Measurements from ENCODE around the gene AP2A2. TPM values are rescaled to one million over a fixed set of nuclear protein-coding genes. Genes with fewer than 3 reads are reported as not detected.

Gene AP2A2
- total RNA-seq, 1 donor from 2014 or later = 91.4 TPM

DNA sequence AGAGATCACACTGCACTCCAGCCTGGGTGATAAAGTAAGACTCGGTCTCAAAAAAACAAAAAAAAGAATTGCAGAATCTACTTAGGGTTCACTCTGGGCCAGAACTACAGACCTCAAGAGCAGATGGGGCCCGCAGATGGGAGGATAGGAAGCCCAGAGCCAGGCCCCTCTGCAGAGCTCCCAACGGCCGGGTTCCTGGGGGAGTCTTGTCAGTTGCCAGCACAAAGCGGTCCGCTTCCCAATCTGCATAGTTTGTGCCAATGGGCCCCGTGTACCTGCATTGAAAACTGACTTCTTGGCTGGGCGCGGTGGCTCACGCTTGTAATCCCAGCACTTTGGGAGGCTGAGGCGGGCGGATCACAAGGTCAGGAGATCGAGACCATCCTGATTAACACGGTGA lies 13.4 kb upstream of the AP2A2 start:
- H3K4me3 ChIP-seq (ENCODE audit: low read depth, low read length) = no peak overlapping the region
- H3K36me3 ChIP-seq (ENCODE audit: control insufficient read depth, insufficient read depth, low read length) = no peaks in the 10 kb centered on the region
- no peak for DNase-seq (ENCODE audit: low read depth)
- TF ChIP-seq, protein P1, sequence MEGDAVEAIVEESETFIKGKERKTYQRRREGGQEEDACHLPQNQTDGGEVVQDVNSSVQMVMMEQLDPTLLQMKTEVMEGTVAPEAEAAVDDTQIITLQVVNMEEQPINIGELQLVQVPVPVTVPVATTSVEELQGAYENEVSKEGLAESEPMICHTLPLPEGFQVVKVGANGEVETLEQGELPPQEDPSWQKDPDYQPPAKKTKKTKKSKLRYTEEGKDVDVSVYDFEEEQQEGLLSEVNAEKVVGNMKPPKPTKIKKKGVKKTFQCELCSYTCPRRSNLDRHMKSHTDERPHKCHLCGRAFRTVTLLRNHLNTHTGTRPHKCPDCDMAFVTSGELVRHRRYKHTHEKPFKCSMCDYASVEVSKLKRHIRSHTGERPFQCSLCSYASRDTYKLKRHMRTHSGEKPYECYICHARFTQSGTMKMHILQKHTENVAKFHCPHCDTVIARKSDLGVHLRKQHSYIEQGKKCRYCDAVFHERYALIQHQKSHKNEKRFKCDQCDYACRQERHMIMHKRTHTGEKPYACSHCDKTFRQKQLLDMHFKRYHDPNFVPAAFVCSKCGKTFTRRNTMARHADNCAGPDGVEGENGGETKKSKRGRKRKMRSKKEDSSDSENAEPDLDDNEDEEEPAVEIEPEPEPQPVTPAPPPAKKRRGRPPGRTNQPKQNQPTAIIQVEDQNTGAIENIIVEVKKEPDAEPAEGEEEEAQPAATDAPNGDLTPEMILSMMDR (IDR thresholded peaks at IDR 0.05; ENCODE audit: insufficient read depth, low read length, poor library complexity, severe bottlenecking) = no peak
- no peaks in the 10 kb centered on the region for H3K27me3 ChIP-seq (ENCODE audit: control insufficient read depth, insufficient read depth, low read length)

- H3K4me3 ChIP-seq (ENCODE audit: low read depth, low read length) = no peak overlapping the region
- H3K27me3 ChIP-seq (ENCODE audit: control insufficient read depth, insufficient read depth, low read length) = no peaks in the 10 kb centered on the region
- H3K36me3 ChIP-seq (ENCODE audit: control insufficient read depth, insufficient read depth, low read length) = no peaks in the 10 kb centered on the region
- TF ChIP-seq, protein P1 (IDR thresholded peaks at IDR 0.05; ENCODE audit: insufficient read depth, low read length, poor library complexity, severe bottlenecking) = no peak
- DNase-seq (ENCODE audit: low read depth) = no peak
These were observed 12.6 kb upstream of the AP2A2 start for GRCh38 chr11:913043-913442.

DNA sequence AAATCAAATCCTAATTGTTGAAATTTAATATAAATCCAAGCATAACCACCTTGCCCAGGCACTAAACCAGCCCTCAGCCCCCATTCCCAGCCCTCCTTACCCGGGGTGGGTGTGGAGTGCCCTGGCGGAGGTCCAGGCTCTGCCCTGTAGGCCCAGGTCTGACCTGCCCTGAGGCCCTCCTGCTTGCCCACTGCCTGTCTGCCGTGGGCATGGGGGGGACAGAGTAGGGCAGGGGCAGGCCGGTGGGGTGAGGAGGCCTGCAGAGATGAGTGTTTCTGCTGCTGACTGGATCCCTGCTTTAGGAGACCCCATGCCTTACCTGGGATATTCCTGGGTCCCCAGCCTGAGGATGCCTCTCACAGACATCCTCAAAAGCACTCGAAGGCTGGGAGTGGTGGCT lies 11.5 kb upstream of the AP2A2 start:
- Histone ChIP-seq H3K4me3 (ENCODE audit: low read depth, low read length) (no peak overlapping the region), H3K36me3 (ENCODE audit: control insufficient read depth, insufficient read depth, low read length) (no peaks in the 10 kb centered on the region), H3K27me3 (ENCODE audit: control insufficient read depth, insufficient read depth, low read length) (no peaks in the 10 kb centered on the region)
- TF ChIP-seq, protein P1 (IDR thresholded peaks at IDR 0.05; ENCODE audit: insufficient read depth, low read length, poor library complexity, severe bottlenecking) = no peak
- DNase-seq (ENCODE audit: low read depth) = no peak

- no peak overlapping the region for H3K4me3 ChIP-seq (ENCODE audit: low read depth, low read length)
- no peaks in the 10 kb centered on the region for H3K36me3 ChIP-seq (ENCODE audit: control insufficient read depth, insufficient read depth, low read length)
- DNase-seq (ENCODE audit: low read depth) = no peak
- TF ChIP-seq, protein P1 (IDR thresholded peaks at IDR 0.05; ENCODE audit: insufficient read depth, low read length, poor library complexity, severe bottlenecking) = no peak
- no peaks in the 10 kb centered on the region for H3K27me3 ChIP-seq (ENCODE audit: control insufficient read depth, insufficient read depth, low read length)
These were observed 10.7 kb upstream of the AP2A2 start for GRCh38 chr11:914747-915501.

DNA sequence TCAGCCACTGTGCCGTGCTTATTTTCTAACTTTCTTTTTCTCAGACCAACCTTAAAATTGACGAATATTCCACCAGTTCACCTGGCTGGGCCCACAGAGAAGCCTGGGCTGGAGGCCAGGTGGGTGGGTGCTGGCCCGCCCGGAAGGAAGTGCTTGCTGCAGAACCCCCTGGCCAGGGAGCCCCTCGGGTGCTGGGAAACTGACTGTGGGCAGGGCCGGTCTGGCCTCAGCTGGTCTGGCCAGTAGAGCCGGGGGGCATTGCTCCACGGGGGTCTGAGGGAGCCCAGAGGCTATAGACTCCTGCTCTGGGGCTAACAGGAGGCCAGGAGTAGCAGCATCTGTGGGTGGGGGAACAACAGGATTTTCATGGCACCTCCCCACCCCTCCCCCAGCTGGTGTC lies 8.2 kb upstream of the AP2A2 start:
- DNase-seq (ENCODE audit: low read depth) = no peak
- Histone ChIP-seq H3K36me3 (ENCODE audit: control insufficient read depth, insufficient read depth, low read length) (no peaks in the 10 kb centered on the region), H3K4me3 (ENCODE audit: low read depth, low read length) (no peak overlapping the region), H3K27me3 (ENCODE audit: control insufficient read depth, insufficient read depth, low read length) (no peaks in the 10 kb centered on the region)
- TF ChIP-seq, protein P1 (IDR thresholded peaks at IDR 0.05; ENCODE audit: insufficient read depth, low read length, poor library complexity, severe bottlenecking) = no peak
